ENCODE data around the gene RBM7. TPM values are rescaled to one million over a fixed set of nuclear protein-coding genes. Genes with fewer than 3 reads are reported as not detected.

The RBM7 gene
- total RNA-seq, 1 donor from 2014 or later: 28.9 TPM

DNA sequence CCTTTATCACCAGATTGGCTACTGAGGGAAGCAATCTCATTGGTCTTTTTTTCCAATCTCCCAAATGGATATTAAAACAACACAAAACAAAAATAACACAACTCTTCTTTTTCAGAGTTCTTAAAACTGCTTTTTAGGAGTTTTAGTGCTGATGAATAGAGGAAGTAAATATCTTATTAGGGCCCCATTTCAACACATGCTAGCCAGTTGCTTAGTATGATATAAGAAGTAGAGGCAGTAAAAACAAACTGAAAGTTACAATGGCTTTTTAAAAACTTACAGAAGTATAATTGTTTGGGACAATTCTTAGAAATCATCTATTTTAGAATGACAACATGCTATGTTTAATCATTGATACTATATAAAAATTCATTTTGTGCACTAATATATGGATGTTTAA is 3.5 kb upstream of the RBM7 start:
- DNase-seq: no peak

DNA sequence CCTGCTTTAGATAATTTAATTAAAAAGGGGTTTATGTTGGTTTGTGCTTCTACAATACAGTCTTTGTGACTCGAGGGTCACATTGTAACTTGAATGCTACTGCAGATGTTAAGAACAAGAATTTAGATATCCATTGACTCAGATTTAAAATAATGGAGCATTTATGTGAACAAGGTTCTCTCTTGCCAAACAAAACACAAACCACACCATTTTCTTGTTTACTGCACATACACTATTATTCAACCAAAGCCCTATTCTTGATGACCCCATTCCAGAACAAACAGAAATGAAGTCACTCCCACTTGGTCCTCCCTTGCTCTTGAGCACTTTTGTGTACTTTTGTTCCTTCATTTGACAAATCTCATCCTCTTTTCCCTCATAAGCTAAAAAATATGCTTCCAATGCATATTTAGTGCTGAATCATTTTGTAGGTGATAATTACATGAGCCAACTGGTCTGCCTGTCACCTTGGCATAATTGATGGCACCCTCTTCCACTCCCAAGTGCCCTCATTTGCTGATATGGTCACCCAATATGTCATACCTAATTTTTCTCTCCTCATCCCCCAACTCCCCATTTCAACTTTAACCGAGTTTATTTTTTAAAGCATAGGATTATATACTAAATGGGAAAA is 3.0 kb upstream of the RBM7 start:
- DNase-seq: no peak

- no peak for DNase-seq
Measured at GRCh38 chr11:114398303-114398920, 2.1 kb upstream of the RBM7 start.

GRCh38 chr11:114399490-114400215 is 813 bp upstream of the RBM7 start:
- no peak for DNase-seq

DNA sequence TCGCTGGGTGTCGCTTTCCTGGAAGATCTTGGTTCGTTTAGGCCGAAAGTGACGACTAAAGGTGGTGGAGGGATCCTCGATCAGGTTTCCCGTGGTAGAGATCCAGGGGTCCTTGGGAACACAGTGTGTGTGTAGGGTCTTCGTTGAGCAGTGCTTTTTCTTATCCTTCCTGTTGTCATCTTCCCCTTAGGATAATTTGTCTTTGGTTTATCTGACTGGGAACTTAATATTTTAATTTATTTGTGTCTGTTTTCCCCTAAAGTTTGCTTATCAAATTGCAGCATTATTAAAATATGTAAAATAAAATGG is 403 bp downstream of the RBM7 start:
- no peak for DNase-seq

DNA sequence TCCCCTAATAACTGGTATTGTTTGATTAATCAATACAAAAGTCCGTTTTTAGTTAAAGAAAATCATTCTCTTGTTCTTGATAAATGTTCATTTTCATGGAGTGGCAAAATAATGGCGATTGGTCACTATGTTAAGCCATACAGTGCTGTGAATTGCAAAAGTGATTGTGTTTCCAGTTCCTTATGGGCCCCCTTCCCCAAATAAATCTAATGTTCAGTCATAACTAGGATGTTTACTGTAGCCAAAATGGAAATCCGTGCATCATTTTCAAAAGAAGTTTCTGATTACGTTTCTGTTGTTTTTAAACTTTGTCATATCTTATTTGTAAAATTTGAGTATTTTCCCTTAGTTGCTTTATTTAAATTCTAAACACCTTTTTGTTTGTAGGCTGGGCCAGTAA is 845 bp downstream of the RBM7 start:
- DNase-seq: no peak

- DNase-seq: no peak
Measured at GRCh38 chr11:114412946-114413345, 12.5 kb downstream of the RBM7 start.

DNA sequence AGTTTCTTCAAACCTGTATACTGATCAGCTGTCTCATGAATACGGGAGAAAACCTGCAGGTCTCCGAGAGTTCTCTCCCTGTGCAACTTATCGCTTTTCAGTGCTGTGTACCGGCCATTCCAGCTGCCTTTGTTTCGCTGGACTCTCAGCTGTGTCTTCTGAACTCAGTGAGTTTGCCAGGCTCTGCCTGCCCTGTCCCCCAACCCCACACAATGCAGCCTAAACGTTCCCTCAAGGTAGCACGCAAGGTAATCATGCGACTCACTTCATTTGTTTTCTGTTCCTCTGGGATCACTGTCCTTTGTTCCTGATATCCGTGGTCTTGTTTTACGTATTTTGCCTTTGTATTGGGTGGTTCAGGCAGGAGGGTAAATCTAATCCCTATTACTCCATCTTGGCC is 13.5 kb downstream of the RBM7 start:
- no peak for DNase-seq

GRCh38 chr11:114416441-114416961 is 16.0 kb downstream of the RBM7 start:
- no peak for DNase-seq

- DNase-seq: no peak
Measured at GRCh38 chr11:114426280-114426679, 25.8 kb downstream of the RBM7 start.

- DNase-seq: no peak
Measured at GRCh38 chr11:114430290-114430689, 29.8 kb downstream of the RBM7 start.

GRCh38 chr11:114432893-114433292 is 32.4 kb downstream of the RBM7 start:
- DNase-seq: no peak

GRCh38 chr11:114433376-114433775 is 32.9 kb downstream of the RBM7 start:
- DNase-seq: no peak

DNA sequence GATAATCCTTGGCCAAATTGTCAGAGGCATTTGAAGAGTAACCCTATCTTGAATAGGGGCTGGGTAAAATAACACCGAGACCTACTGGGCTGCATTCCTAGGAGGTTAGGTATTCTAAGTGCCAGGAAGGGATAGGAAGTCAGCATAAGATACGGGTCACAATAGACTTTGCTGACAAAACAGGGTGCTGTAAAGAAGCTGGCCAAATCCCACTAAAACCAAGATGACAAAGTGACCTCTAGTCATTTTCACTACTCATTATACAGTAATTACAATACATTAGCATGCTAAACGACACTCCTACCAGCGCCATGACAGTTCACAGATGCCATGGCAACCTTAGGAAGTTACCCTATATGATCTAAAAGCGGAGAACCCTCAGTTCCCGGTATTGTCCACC is 37.8 kb downstream of the RBM7 start:
- DNase-seq: no peak

- DNase-seq: peak; percentile 93
Measured at GRCh38 chr11:114439229-114440120, 39.0 kb downstream of the RBM7 start, which contains the start of gene REXO2. Gene REXO2, plus strand, starts transcription at chr11:114439467. Its CDS starts 62 bp downstream, at chr11:114439529.

- DNase-seq: peak; percentile 18
Measured at GRCh38 chr11:114440121-114440860, 39.8 kb downstream of the RBM7 start.

GRCh38 chr11:114440971-114441763 is 40.7 kb downstream of the RBM7 start:
- DNase-seq: no peak

DNA sequence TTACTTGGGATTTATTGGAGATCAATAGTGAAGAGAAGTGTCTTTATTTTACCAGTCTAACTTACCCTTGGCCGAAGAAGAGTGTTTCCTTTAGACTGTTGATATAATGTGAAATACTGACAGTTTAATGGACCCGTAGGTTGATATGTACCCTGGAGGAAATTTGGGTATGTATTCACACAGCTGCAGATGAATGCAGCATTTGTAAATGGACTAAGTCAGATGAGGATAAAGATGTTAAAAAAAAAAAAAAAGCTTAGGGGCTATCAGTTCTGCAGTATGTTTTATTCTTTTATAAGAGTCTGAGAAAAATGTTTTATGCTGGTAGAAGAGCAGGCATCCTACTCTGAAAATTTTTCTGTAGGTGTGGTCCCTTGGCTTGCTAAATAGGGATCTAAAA is 41.5 kb downstream of the RBM7 start:
- DNase-seq: no peak

DNA sequence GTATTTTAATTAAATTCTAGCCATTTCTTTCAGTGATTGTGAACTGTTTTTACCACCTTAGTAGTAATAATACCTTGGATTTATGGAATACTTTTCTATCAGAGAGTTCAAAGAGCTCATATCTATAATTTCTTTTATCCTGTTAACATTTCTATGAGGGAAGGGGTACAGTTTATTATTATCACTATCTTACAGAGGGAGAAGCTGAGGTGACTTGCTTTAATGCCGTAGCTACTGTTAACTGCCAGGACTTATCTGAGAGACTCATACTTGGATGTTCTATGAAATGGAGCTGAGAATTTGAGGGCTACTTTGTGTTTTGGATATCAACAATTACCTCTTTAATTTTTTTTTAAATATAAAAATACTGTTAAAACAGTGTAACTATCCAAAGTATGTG is 42.1 kb downstream of the RBM7 start:
- DNase-seq: no peak

GRCh38 chr11:114447444-114447843 is 47.0 kb downstream of the RBM7 start:
- DNase-seq: no peak

DNA sequence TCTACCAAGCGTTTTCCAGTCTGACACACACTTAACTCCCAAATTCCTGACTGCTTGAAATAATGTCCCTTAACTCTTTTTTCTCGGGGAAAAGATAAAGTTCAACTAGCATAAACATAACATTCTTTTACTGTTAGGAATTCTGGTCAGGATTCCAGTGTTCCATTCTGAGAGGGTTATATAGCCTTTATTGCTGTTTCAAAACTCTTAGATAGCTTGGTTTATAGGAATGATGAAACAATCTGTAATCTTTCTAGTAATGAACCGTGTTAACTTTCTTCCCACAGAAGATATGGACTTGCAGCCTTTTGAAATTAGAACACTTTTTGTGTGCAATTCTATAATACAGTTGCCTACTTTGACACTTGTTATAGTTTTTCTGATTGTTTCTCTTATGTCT is 47.4 kb downstream of the RBM7 start:
- no peak for DNase-seq
